ENCODE measurements around the gene CFAP46.

Gene CFAP46

GRCh38 chr10:132865851-132866600 lies 76.3 kb downstream of the CFAP46 start:
- no peak for DNase-seq

DNA sequence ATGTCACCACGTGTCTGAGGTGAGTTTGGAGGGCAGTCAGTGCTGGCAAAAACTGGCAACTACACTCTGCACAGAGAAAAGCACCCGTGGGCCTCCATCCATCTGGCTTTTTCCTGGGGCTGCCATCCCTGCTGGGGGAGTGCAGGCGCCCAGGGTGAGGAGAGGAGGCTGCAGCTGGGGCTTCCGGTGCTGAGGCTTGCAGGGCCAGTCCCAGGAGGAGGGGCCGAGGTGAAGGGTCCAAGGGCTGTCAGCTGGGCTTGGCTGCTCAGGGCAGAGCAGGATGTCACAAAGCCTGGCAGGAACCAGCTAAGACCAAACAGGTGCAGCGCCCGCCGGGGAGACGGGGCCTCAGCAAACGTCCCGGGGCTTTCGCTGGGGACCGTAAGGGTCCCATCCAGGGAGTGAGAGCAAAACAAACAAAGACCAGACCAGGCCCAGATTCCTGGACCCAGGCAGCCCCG lies 77.2 kb downstream of the CFAP46 start:
- DNase-seq, result no peak

- no peak for DNase-seq
Measured at GRCh38 chr10:132862485-132863420, 79.6 kb downstream of the CFAP46 start.

DNA sequence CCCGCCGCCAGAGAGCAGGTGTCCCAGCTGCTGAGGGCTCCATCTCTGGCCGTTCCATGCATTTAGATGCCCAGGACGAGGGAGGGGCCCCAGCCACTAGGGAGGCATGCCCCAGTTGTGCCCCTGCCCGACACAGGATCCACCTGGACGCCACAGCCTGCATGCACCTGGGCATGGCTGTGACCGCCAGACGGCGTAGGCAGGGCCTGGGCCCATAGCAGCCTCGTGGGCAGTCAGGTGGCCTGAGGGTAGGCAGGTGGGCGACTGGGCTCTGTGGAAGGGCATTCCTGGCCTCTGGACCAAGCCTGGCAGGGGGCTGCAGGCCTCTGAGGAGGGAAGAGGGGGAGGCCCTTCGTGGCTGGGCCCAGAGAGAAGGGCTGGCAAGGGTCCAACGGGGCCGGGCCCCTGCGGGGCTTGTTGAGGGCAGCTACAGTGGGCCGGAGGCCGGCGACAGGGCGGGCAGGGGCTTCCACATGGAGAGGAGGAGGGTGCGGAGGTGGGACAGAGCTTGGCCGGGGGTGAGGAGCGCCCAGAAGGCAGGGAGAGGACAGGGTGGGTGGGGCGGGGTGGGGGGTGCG lies 80.4 kb downstream of the CFAP46 start:
- DNase-seq, result no peak

DNA sequence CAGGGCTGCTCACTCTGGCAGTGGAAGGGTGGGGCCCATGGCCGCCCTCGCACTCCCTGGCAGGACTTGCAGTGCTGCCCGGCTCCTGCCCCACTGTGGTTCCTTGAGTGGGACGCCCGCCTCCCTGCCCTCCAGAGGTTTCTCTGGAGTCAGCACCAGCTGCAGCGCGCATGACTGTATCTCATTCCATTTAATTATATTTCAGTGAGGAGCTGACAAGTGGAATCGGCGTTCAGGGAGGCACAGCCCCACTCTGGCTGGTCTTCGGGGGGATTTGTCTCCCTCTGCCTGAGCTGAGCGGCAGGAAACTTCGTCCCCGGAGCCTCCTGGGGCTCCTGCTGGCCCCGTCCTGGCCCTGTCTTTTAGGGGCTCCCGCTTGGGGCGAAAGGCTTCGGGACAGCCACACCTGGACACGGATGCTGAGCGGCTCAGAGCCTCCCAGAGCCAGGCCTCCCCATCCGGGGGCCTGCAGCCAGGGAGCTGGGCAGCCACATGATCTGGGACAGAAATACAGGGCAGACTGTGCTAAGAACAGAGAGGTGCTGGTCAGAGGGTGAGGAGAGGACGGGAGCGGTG lies 81.2 kb downstream of the CFAP46 start:
- no peak for DNase-seq

- no peak for DNase-seq
Measured at GRCh38 chr10:132860532-132860931, 81.8 kb downstream of the CFAP46 start.

DNA sequence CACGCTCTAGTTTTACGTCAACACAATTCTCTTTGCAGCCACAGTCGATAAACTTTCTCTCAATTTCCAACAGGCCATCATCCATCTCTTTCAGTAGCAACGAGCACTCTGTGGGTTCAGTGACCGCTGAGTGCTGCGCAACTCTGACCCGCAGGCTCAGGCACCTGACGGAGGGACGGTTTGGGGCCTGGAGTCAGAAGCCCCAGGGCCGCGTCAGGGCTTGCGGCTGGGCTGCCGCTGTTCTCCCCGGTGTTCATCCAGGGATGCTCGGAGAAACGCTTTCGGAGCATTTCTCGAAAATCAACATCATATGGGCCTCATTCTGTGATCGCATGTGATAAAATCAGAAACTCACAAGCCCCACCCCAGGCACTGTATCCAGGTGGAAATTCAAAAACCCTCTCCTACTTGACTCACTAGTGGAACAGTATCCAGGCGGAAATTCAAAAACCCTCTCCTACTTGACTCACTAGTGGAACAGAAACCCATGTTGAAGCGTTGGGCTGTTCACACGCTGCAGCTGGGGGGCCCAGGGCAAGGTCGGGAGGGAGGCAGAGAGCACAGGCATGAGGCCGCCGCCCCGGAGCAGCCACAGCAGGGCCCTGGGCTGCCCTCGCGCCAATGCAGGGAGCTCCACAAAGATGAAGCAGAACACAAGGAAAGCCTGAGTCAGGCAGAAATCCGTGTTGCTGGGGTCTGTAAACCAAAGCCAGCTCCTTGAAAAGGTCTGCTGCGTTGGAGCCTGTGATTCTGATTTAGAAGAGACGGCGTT lies 83.1 kb downstream of the CFAP46 start:
- DNase-seq, result no peak

DNA sequence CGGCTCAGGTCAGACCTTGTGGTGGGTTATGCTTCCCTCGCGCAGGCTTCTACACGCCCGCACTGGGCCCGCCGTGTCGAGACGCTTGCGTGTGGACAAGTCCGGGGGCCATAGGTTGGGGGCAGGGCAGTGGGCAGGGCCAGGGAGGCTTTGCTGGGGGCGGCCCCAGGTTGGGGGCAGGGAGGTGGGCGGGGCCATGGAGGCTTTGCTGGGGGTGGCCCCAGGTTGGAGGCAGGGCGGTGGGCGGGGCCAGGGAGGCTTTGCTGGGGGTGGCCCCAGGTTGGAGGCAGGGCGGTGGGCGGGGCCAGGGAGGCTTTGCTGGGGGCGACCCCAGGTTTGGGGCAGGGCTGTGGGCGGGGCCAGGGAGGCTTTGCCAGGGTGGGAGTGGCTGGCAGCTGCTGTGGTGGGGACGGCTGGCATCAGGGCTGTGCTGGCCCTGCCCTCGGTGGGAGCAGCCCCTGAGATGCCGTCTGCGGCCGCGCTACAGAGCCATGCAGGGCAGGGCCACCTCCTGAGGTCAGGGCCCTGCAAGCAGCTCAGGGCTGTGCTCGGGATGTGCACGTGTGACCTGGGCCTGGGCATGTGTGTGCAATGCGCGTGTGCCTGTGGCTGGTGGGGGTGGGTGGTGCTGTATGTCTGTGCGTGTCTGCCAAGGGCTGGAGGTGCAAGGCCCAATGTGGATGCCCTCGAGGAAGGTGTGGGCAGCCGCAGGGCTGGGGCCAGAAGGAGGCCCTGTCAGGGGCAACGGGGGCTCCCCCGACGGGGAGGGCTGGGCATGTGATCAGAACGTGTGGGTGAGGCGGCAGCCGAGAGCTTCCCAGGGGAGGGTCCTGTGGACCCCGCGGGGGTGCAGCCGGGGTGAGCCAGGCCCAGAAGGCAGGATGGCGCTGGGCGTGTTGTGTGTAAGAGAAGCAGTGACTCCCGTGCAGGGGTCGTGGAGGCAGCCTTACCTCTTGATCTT lies 84.0 kb downstream of the CFAP46 start:
- DNase-seq, result no peak

GRCh38 chr10:132856869-132857524 lies 85.4 kb downstream of the CFAP46 start:
- DNase-seq, result no peak

- DNase-seq, result no peak
Measured at GRCh38 chr10:132855889-132856288, 86.5 kb downstream of the CFAP46 start.

DNA sequence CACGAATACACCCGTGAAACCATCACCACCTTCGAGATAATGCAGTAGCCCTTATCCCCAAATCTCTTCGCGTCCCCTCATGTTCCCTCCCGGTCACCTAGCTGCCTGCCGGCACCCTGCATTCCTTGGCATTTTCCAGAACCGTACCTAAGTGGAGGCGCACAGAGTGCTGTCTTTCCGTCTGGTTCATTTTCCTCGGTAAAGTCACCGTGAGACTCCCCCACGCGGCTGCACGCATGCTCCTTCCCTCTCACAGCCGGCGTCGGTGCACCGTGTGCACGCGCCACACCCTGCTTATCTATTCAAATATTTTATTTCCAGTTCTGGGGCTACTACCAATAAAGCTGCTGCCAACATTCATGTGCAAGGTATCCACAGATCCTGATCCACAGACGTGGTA lies 90.9 kb downstream of the CFAP46 start:
- DNase-seq, result no peak

- no peak for DNase-seq
Measured at GRCh38 chr10:132850896-132851295, 91.5 kb downstream of the CFAP46 start.

DNA sequence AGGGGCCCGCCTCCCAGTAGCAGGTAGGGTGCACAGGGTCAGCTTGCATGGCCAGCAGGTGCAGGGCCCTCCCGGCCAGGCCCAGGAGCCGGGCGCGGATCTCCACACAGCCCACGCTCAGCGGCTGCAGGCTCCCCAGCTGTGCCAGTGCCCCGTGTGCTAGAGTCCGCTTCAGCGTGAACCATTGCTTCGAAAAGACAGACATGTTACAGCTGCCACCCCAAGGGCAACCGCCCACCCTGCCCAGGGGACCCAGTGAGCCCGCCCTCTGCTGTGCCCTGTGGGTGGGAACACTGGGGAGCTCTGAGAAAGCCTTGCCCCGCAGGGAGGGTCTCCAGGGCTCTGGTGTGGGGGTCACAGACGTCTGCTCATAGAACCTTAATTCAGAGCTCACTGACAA lies 92.1 kb downstream of the CFAP46 start:
- no peak for DNase-seq

- no peak for DNase-seq
Measured at GRCh38 chr10:132849546-132850031, 92.8 kb downstream of the CFAP46 start.

DNA sequence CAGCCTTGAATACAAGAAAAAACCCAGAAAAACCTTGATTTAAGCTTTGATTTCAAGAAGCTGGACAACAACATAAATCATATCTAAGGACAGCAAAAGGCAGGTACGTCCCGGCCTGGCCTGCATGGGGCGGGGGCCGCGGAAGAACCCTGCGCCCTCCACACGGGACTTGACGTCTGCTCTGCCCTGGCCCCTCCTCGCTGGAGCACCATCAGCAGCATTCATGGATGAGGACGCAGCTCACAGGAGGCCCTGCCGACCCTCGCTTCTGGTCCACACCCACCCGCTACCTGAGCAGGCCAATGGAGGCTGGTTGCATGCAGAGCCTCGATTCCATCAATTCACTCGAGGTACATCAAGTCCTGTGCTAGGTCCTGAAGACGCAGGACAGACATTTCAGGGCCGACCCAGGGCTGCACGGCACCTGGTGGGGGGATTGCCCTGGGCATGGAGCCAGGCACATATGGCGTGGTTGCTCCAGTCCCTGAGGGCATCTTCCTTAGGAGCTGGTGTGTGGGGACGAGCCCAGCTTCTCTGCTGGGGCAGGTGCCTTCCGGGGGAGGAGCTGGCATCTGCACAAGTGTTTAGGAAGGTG lies 93.3 kb downstream of the CFAP46 start:
- no peak for DNase-seq

DNA sequence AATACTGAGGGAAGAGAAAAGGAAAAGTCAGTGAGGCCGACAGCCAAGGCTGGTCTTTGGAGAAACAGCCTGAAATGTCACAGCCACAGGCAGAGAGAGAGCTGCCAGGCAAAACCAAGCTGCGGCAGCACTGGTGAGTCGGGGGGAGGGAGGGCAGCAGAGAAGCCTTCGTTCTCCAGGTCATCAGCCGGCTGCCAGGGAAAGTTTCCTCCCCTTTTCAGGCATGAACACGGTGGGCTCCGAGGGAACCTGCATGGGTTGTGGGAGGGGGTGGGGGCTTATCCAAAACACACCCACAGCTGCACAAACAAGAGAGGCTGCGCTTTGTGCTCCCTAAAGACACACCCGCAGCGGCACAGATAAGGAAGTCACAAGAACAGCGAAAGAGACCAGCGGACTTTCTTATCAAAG lies 94.1 kb downstream of the CFAP46 start:
- DNase-seq, result peak in 4 of 51 donors; percentile 9 to 15 (median 11)

DNA sequence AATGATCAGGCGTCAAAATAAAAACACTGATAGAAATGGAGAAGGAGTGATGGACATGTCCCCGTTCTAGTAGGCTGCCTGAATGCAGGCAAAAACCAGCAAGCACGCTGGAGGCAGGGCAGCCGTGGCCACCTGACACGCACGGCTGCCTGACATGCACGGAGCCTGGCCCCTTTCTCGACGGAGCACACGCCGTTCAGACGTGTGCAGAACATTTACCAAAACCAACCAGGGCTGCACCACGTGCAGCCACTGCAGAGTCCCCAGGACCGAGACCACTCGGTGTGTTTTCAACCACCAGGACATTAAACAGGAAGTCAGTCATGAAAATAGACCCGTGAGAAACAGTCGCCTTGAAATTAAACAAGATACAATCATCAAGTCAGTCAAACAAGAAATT lies 94.5 kb downstream of the CFAP46 start:
- no peak for DNase-seq

DNA sequence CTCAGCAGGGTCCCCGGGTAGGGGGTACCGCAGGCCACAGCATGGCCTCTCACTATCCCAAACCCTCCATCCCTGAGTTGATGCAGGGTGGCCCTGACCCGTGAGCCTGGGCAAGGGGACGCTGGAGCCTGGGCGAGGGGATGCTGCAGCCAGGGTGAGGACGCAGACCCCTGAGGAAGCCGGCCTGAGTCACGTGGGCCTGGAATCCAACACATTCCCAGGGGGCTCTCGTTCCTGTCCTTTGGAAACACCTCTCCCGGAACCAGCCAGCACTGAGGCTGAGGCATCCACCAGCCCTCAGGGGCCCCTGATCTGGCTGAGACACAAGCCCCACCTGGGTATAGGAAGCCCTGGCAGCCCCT lies 95.0 kb downstream of the CFAP46 start:
- no peak for DNase-seq

Measured in hypothalamus (tissue), 51 donors.